GM18517 (cell line): Measurements from ENCODE around the gene CCDC183.
"Not testable (repeated sequence)": the region's sequence is repeated elsewhere in the genome, so short reads cannot be mapped to it uniquely, and the experiment has no call there.

ENCODE experiments used
- ATAC-seq: cut with Tn5 transposase; IDR thresholded peaks from one replicate; pipeline ENCODE4 v1.9.1; 2021; ENCODE audit warnings: mild to moderate bottlenecking, moderate library complexity; ENCODE audit not compliant: unreplicated experiment

Gene CCDC183

DNA sequence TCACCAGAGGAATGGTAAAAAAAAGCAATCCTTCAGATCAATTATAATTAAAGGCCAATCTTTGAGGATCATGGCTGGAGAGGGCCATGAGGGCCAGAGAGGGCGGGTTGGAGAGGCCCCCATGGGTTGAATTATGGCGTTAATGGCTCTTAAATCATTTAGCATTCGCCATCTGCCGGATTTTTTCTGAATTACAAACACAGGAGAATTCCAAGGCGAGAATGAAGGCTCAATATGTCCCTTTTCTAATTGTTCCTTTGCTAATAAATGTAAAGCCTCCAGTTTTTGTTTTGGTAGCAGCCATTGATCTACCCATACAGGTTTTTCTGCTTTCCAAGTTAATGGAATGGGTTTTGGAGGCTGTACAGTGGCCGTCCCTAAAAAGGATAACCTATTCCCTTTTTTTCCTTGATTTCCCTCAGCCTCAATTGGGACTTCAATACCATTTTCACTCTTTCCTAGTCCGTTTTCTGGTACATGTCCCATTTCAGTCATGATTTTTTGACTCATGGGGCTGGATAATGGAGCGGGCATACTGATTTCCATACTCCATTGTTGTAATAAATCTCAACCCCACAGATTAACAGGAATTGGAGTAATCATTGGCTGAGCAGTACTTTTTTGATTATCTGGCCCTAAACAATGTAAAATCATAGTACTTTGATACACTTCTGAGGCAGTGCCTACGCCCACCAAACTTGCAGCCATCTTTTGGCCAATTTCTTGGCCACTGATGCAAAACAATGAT lies 11.7 kb upstream of the CCDC183 start:
- ATAC-seq: no peak

- ATAC-seq: no peak
Observed at GRCh38 chr9:136784997-136785361, 11.2 kb upstream of the CCDC183 start.

- not testable (repeated sequence) for ATAC-seq
Observed at GRCh38 chr9:136785565-136786355, 10.4 kb upstream of the CCDC183 start.

- ATAC-seq: no peak
Observed at GRCh38 chr9:136786451-136786850, 9.7 kb upstream of the CCDC183 start.

DNA sequence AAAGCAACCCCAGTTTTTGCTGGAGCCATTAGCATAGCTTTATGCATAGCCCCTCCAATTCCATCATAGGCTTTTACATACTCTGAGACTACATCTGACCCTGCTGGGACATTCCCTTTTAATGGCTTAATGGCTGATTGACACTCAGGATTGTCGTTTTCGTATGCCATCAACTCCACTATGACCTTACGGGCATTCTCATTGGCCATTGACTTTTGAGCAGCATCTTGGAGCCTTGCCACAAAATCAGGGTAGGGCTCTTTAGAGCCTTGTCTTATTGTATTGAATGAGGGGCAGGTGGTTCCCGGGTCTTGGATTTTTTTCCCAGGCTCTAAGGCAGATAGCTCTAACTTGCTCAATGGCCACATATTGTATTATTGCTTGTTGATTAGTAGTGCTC lies 9.2 kb upstream of the CCDC183 start:
- ATAC-seq: not testable (repeated sequence)

DNA sequence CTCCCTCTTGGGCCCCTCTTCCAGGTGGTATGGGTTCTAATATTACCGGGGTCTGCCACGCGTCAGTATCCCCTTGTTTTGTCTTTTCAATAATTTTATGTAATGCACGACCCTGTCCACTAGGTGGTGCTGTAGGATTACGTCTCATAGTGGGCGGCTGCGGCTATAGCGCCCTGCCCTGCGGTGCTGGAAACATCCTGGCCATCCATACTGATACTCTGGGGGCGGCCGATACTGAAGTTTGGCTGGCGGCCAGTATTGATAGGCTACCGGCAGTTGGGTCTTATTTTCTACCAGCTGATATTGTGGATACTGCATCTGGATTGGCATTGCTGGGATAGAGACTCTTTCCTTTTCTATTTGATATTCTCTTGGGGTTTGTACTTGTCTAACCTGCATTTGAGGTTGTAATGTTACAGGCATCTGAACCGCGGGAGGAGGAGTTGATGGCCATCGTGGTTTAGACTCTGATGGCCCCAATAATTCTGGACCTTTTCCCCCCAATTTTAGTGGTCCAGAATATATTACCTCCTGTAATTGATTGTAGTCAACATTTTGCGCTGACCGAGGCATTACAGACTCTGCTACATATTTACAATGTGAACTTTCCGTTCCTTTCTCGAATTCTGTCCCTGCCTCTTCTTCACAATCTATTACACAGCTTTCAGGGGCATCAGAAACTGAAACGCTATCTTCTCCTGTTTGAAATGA lies 8.3 kb upstream of the CCDC183 start:
- no peak for ATAC-seq

- not testable (repeated sequence) for ATAC-seq
Observed at GRCh38 chr9:136788644-136789522, 7.3 kb upstream of the CCDC183 start.

DNA sequence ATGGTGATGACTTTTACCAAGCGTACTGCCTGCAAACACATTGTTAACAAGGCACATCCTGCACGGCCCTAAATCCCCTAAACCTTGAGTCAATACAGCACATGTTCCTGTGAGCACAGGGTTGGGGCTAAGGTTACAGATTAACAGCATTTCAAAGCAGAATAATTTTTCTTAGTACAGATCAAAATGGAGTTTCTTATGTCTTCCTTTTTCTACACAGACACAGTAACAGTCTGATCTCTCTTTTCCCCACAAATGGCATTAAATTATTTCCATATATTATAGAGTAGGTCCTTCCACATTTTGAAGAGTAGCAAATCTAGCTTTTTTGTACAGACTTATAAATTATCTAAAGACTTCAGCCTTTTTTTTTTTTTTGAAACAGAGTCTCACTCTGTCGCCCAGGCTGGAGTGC lies 6.6 kb upstream of the CCDC183 start:
- ATAC-seq: no peak

- ATAC-seq: peak; percentile 71
Observed at GRCh38 chr9:136790640-136791515, 5.3 kb upstream of the CCDC183 start, which contains the start of gene TMEM141. Gene TMEM141 (plus strand): TSS chr9:136791344. CDS start chr9:136791371, 27 bp downstream.

DNA sequence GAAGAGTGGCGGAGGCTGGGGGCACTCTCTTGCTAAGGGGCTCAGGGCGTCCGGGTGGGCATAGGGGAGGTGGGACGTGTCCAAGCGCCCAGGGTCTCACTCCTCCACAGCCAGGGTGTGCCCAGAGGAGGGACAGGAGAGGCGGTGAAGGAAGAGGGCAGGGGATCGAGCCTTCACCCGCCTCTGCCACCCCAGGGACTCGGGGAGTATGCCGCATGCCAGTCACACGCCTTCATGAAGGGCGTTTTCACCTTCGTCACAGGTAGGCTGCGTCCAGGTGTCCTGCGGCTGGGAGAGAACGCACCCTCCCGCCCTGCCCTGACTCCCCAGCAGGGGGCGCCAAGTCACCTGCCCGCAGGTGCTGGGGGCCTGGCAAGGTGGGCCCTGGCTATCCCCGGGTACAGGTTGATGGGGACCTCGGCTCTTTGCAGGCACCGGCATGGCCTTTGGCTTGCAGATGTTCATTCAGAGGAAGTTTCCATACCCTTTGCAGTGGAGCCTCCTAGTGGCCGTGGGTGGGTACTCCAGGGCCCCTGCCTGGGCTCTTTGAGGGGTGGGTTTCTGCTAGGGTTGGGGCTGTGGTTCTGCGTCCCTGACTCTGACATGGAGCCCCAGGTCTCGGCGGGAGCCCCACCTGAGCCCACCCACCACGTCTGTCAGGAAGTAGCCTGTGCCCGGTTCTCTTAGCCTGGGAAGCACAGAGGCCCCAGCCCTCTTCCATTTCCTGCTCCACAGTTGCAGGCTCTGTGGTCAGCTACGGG lies 4.4 kb upstream of the CCDC183 start:
- ATAC-seq: peak; percentile 18

- ATAC-seq: no peak
Observed at GRCh38 chr9:136792321-136793085, 3.6 kb upstream of the CCDC183 start.

DNA sequence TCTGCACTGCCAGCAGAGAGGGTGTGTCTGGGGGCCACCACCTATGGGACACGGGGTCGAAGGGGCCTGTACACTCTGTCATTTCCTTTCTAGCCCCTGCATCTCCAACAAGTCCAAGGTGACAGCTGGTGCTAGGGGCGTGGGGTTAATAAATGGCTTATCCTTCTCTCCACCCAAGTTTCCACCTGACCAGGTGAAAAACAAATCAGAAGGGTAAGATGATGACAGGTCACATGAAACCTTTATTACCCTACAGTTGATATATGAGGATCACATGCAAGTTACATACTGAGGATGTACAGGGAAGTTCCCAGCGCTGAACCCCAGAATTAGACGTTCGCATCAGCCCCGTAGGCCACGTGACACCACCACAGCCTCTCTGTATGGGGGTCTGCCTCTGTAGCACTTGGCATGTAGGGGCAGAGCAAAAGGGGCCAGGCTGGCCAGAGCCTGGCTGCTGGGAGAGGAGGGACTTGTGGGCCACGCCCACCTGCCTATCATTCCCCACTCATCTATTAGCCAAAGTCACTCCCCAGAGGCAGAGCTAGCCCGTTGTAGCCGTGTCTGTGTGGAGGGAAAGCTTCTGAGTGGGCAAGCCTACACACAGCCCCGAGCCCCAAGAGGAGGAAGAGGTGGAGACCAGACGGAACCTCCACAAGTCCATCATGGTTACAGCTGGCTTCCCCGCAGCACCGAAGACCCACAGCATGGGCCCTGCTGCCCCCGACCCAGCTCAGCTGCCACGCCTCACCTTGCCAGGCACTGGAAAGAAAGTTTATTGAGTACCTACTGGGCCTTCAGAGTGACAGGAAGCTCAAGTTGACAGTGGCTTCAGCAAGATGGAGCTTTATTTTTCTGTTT lies 2.8 kb upstream of the CCDC183 start:
- no peak for ATAC-seq

- no peak for ATAC-seq
Observed at GRCh38 chr9:136794281-136794999, 1.7 kb upstream of the CCDC183 start.

GRCh38 chr9:136795000-136795348 lies 1.2 kb upstream of the CCDC183 start:
- ATAC-seq: no peak

DNA sequence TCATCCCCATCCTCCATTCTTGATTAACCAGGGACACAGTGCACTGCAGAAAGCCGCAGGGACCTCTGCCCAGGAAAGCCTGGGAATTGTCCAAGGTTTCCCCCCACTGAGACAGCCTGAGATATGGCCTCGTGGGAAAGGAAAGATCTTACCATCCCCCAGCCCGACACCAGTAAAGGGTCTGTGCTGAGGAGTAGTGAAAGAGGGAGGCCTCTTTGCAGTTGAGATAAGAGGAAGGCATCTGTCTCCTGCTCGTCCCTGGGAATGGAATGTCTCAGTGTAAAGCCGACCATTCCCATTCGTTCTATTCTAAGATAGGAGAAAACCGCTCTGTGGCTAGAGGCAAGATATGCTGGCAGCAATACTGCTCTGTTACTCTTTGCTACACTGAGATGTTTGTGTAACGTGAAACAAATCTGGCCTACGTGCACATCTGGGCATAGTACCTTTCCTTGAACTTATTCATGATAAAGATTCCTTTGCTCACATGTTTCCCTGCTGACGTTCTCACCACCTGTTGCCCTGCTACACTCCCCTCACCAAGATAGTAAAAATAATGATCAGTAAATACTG lies 723 bp downstream of the CCDC183 start:
- not testable (repeated sequence) for ATAC-seq

DNA sequence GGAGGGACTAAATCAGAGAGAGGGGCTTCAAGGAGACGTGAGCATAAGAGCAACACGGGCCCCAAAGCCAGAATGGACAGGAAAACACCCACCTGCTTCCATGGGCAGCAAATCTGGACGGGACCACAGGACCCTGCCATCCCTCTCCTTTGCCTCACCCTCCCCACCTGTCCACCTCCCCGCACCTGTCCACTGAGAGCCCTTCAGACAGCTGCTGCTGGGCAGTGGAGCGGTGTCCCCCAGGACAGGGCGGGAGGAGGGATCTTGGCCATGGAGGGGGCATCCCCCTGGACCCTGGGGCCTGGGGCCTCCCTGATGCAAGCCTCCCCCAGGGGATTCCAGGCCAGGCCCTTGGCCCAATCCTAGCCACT lies 2.6 kb downstream of the CCDC183 start:
- ATAC-seq: no peak
